Ecto neural progenitor cell (in vitro differentiated cells): ENCODE results near the gene FARS2.

Source experiments
- DNase-seq: peaks from one replicate; pipeline ENCODE4 v3.0.0-alpha.2; 2018; ENCODE audit warnings: low spot score

The FARS2 gene

DNA sequence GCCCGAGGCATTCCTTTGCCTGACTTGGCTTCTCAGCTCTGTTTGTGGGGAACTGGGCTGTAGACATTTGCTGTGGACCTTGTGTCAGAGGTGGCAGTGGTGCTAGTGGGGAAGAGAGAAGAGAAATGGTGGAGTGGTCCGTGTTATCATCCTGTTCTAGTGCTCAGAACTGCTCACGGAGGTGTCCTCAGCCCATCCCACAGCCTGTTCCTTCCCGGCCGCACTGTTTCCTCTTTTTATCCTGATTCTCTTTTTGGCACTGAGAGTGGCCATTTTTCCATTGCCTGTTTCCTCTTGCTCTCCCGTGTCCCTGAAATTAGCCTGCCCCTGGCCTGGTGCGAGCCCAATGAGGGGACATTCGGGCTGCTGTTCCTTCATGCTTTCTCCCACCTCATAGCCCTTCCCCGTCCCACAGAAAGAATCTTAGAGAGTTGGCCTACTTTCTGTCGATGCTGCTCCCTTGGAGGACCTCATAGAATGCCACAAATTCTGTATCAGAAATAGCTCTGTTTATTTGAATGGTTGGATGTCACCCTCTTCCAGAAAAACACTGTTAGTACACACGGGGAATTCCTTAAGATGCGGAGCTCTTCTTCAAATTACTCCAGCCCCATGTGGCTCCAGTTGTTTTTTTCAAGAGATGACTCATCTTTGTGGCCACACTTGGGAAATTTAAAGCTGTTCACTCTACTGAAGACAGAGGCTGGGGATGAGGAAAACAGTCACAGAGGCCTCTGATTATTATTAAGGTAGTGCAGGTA, 26.1 kb downstream of the FARS2 start:
- no peak for DNase-seq

DNA sequence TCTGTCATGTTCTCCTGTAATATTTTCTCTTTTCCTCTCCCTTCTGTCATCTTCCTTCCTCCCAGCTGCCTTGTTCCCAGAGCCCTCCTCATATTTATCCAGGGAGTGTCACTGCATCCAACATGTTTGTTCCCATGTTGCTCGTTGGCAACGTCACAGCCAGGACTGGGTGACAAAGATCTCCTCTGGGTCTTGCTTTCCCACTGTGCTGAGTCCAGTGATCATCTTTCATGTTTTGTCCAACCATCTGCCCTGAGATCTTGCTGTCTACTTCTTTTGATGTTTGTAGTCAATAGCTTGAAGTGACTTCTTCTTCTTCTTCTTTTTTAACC, 26.6 kb downstream of the FARS2 start:
- DNase-seq, result no peak

DNA sequence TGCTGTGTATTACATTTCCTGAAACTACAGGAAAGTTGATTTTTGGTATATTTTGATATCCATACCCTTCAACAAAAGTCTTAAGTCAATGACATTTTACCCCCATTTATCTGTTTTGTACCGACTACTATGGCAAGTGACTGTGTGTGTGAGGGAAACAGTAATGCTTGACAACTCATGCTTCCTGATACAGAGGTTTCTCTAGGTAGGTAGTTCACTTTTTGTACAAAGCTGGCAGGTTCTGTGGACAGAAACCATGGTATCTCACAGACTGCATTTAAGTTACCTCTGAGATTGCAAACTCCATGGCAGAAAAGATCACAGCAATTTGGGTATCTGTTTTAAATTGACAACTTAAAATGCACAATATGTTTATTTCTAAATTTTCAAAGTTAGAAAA, 28.8 kb downstream of the FARS2 start:
- DNase-seq, result no peak

DNA sequence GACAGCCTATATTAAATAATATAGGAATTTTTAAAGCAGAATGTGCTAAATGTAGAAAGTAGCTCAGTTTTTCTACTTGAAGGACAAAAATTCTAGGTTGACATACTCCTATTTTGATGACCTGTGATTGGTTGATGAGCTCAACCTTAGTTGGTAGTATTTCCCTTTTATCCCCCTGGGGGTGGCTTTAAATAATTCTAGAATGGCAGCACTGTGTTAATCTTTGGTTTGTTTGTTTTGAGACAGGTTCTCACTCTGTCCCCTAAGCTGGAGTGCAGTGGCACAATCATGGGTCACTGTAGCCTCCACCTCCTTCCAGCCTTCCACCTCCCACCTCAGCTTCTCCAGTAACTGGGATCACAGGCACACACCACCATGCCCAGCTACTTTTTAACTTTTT, 29.2 kb downstream of the FARS2 start:
- DNase-seq, result no peak

DNA sequence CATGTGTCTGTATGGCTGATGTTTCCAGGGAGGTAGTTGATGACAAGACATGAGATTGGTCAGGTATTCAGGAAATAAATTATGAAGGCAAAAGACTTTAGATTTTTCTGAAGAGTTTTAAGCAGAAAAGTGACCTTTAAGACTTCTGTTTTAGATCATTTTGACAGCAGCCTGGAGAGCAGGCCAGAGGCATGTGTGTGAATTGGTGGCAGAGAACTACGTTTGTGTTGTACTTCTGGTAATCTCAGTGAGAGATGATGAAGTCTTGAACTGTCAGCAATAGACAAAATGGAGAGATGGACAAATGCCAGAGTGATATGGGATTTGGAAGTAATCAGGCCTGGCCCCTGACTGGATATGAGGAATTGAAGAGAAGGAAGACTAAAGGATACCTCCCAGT, 30.8 kb downstream of the FARS2 start:
- DNase-seq, result no peak

DNA sequence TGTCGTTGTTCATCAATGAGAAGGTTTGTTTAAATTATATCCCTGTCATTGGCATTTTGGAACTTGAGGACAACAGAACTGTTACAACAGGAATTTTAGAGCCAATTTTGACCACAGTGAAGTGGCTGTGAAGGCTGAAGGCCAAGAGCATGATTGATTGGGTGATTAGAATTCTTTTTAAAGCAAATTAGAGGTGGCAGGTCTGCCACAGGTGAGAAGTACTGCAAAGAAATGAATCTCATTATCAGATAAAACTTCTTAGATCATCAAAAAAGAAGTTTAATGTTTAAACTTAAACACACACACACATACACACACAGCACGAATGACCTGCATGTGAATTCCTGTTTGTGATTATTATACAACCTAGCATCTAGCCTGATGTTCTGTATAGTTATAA, 32.4 kb downstream of the FARS2 start:
- no peak for DNase-seq

DNA sequence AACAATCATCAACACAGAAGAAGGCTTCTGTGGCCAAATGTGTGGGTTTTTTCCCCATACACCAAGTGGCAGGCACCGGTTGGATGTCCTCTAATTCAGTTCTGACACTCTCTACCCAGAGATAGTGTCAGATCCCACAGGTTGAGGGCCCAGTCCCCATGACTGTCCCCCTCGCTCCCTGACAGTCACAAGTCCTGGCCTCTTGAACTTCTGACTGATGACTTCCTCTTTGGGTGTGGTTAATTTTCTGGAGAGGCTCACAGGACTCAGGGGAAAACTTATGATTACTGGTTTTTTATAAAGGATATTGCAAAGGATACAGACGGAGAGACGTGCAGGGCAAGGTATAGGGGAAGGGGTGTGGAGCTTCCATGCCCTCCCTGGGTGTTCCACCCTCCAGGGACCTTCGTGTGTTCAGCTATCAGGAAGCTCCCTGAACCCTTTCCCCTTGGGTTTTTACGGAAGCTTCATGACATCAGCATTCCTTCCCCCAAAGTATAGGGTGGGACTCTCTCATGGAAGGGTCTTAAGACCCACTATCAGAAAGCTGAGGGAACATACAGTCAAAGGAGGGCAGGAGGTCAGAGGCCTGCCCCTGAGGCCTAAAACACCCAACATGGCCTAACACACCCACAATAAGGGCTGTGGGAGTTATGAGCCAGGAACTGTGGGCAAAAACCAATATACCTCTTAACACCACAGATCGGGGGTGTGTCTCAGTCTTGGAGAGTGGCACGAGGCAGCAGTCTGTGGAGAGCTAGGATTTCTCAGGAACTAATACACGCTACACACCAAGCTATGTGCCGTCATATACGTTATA, 33.3 kb downstream of the FARS2 start:
- DNase-seq, result no peak

DNA sequence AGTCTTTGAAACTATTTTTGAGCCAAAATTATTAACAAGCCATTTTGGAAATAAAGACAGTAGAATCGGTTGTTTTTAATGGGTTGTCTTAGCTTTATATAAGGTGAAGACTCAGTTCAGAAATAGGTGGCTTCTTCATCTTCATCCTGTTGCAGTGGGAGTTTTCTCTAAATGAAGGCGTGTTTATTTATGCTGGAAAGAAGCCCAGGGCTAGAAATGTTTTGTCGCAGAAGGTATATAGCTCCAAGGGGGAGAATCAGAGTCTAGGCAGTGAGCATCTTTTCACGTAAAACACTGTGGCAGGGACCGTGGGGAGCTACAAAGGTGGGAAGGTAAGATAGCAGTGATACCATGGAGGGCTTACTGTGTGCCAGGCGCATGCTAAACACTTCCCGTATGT, 34.3 kb downstream of the FARS2 start:
- no peak for DNase-seq

DNA sequence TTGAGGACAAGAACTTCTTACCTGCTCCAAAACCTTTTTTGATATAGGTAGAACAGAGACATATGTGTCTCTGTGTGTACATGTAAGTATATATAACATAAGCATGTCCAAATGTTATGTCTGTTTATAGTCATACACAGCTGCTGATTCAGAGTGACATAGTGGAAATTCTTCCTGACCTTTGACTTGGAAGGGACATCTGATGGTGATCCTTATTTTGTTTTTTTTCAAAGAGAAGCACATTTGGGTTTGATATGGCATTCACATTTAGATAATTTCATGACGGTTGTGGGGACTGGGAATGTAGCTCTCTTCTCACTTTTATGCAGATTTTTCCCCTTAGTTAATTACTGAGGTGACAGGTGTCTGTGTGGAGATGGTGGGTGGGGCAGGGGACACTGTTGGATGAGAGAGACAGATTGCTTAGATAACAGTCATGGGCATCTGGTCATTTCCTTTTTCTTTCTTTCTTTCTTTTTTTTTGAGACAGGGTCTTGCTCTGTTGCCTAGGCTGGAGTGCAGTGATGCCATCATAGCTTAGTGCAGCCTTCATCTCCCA, 39.0 kb downstream of the FARS2 start:
- no peak for DNase-seq

DNA sequence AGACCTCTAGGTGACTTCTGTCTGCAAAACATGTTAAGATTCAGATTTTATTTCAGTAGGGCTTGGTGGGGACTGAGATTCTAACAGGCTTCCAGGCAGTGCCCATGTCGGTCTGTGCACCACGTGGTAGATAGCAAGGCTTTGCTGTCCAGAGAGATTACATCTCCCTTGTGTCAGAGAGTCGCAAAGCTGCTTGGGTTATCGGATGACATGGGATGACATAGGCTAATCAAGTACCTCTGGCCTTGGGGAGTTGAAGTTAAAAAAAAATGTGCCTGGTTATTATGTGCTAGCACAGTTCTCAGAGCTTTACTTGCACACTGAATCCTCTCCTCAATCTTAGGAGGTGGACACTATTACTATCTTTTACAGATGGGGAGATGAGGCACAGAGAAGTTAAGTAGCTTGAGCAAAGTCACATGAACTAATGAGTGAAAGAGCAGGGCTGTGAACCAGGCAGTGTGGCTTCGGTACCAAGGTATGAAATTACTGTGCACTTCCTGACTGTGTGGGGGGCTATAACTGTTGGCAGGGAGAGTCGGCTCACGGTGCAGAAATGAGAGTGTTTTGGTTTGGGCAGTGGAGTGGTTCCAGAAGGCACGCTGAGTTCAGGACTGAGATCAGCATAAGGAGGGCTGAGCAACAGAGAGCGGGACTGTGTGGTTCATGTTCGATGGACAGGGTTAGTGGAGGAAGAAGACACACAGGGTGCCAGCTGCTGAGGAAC, 41.1 kb downstream of the FARS2 start:
- no peak for DNase-seq

DNA sequence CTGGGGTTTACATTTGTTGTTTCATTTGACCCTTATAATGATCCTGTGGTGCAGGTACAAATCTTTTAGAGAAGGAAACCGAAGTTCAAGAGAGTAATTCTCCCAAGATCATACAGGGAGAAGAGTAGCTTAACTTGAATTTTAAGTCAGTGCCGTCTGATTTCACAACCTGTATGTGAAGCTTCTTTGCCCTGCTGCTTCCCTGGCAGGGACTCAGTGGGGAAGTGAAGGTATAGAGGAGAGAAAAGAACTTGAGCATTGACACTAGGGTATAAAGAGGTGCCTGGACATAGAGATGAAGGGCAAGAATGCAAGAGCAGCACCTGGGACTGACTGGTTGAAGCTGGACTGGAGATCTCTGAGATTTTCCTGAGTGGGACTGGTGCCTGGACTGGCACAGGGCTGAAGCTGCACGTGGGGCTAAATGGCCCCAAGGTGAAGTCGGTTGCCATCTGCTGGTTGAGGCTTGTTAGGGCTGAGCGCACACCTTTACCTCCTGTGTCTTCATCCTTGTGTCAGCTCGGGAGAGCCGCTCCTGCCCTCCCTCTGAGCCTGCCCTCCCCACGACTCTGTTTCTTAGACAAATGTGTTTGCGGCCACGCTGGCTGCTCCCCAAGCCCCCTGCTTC, 41.8 kb downstream of the FARS2 start:
- peak; percentile 51 for DNase-seq

DNA sequence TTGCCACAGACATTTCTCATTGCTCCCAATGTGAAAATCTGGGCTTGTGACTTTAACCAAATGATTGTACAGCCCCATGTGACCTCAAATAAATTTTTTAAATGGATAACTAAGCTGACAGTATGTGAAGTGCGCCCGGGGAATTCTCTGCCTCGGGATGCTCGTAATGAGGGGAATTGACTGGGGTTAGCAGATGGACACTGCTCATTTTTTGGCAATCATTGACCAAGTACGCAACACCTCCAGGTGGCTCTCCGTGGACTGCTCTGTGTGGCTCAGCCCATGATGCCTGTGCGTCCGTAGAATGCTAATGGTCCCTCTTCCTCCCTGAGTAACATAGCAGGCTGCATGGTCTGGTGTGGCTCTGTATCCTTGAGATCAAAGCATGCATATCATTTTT, 42.4 kb downstream of the FARS2 start:
- DNase-seq, result no peak

DNA sequence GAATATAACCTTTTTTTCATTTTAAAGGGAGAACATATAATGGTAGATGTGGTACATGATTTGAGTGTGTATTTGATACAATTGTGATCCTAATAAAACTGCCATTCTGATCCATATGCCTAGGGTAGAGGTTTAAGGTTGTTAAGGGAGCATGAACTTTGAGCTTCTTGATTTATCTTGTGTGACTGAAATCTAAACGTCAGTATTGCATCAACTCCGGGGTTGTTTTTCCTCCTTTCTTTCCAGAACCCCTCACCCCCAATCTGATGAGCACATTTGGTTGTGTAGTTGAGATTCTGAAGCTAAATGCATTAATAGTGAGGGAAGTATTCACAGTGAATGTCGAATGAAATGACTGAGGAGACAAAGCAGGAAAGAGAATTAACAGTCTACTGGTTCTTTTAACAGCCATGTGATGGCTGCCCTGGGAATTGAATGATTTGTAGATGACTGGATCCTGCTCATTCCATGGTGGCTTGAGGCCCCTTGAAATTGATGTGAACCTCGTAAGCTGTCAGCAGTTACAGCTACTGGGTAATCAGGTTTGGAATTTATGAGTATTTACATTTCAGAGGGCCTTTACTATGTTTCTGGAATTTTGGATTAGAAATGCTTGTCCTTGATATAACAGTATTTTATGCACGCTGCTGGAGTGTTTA, 44.8 kb downstream of the FARS2 start:
- DNase-seq, result no peak

DNA sequence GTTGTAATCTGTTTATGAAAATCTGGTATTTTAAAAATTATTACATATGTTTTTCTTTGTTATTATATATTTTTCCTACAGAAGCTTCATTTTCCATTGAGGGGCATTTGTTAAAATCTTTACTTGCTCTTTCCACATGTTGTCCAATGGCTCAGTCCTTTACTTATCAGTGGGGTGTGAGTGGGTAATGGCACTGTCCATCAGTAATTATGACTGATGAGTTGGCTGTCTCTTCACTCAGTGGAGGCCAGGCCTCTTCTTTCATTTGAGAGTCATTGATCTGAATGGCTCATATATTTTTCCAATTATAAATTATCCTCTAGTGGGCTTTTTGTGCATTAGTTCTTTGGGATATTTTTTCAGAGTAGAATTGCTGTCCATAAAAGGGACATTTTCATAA, 45.7 kb downstream of the FARS2 start:
- DNase-seq, result no peak

DNA sequence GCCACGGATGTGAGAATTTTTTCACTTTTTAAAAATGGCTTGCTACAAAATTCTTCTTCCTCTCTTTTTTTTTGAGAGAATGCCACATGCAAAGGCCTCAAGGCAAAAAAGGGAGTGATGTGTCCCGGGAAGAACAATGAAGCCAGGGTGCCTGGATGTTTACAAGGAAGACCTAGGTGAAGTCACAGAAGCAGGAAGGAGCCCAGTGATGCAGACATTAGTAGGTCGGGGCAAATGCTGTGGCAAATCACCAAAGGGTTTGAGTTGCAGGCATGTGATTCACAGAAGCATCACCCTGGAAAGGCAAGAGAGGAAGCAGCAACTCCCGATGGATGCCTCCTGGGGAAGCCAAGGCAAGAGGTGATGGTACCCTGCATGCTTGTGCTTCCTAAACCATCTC, 46.8 kb downstream of the FARS2 start:
- DNase-seq, result no peak

DNA sequence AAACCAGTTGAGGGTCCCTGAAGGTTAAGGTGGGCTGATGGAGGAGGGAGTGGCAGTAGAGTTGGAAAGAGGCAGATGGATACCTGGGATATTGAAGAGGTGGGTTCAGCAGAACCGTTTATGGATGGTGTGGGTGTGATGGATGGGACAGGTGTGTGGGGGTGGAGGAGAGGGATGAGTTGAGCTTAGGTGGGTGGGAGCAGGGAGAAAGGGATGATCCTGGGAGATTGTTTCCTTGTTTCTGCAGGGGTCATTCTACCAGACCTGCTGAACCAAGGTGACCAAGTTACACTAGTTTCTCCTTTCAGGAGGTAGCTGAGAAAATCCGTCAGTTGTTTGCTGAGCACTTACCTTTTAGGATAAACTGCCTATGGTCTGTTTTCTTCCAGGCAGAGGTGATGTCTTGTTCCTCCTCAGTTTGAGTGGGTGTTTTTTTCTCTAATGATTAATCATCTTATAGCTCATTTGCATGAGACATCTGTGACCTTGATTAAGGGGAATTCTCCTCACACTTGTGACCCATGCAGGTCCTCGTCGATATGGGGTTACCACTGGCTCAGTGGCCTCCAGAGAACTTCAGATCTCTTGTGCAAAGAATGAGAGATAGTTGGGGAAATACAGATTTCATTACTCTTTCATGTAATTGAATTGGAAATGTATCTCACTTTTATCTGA, 53.0 kb downstream of the FARS2 start:
- no peak for DNase-seq

DNA sequence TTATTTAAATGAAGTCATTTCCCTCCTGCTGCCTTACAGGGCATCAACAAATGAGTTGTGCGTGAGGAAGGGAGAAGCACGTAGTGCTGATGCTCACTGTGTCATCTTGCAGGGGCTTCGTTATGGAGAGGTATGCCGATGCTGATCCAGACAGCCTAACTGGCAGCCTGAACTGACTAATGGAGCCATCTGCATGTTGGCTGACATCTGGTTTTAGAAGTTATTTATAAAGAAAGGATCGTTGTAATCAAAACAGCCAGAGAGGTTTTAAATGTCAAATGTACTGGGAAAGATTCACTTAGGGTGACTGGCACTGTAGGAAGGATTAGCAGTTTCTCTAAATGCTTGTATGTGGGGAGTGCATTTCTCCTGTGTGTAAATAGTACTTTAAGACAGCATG, 54.6 kb downstream of the FARS2 start:
- no peak for DNase-seq

DNA sequence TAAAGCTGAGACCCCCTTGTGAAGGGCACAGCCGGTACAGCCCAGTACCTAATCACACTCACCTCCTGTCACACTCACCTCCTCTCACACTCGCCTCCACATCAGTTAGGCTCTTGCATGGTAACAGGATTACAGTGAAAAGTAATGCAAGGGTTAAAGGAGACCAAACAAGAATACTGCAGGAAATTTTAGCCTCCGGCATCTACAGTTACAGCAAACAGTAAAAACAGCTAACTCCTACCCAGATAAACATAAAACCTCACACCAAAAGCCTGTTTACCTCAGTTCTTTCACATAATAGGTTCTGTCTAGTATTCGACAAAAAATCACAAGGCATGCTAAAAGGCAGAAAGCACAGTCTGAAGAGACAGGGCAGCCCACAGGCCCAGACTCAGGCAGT, 55.6 kb downstream of the FARS2 start:
- no peak for DNase-seq

DNA sequence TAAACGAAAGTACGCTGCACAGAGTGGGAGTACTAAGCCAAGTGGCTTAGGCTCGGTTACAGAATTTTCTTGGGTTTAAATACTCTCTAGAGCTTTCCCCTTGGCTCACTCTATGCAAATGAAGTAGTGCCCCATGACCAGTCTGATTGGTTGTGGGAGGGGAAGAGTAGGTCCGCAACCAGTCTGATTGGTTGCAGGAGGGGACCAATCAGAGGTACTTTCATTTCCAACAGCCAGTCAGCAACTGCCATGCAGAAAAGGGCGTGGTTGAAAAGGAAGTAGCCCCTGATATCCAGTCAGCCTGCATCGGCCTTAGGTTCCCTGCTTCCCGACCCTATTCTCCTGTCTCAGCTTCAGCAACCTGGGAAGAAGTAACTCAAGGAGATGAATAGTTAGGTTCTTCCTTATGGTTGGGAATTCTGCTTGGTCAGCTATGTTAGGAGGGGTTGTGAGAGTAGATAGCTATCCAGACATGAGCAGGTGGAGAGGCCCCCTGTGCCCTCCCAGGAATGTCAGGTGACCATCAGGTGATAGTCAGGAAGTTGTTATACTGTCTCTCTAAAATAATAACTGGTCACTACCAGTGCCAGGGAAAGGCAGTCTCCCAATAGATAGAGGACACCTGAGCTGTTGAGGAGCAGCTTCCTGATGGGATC, 57.4 kb downstream of the FARS2 start:
- no peak for DNase-seq

DNA sequence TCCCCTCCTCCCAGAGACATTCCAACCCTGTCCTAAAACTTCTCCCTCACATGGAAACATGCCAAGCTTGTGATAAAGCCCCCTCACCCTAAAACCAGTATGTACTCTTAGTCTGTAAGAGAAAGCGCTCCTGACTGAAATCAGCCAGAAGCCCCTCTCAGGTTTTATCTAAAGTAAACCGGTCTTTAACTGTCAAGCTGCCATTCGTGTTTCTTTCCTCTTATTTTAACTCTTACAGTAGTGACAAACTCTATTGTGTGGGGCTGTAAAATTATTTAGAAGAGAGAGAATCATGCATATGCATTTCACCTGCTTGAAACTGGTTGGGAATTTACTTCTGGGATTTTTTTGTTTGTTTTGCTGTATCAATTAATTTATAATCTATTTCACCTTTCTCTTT, 62.7 kb downstream of the FARS2 start:
- DNase-seq, result no peak

DNA sequence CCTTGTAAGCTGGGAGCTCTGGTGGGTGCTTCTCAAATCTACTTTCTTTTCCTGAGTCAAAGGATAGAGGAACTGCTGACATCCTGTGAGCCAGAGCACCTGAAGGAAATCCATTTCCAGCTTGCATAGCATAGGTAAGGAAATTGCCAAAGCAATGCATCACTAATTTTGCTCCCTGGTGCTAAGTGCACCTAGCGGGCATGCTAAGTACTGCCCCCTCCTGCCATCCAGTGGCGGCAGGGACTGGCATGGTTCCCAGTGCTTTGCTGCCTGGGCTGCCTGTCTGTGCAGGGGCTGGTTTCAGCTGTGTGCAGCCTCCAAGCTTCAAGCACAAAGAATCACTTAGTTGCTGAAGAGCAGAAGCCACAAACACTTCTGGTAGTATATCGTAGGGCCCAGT, 63.9 kb downstream of the FARS2 start:
- no peak for DNase-seq
